HK-2 (cell line): ENCODE measurements around the gene HSPA4L.

ENCODE experiments used
- DNase-seq: peaks from one replicate; pipeline ENCODE4 v3.0.0-alpha.2; 2018; ENCODE audit not compliant: unreplicated experiment

HSPA4L gene

DNA sequence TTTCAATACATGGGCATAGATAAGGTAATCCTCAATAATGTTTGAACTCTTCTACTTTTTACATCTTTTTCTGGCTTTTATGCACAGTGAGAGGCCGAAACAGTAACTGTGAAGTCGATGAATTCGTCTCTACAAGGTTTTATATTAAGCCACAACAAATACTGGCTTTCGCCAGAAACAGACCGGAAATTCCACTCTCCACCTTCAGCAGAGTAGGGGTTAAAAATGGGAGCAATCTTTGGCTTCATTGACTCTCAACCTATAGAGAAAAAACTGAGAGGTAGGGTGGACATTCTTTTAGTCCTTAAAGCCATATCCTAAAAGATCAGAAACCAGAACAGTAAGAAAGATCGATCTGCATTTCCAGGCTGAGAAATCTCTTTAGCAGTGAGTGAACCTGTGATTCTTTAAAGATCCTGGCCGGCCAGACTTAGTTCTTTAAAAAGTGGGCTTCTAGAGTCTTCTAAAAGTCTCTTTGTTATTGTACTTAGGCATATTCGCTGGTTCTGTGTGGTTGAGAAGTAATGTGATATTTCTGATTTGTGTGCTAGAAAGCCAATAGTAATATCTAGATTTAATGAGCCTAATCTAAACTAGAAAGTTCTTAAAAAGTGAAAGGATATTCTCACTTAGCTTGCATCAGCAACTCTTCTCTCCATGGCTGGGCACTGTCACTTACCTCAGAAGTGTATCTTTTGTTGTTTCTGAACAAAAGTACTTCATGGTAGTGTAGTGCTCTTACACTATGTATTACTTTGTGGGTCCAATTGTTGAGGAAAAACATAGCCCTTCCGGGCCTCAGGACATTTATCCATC is 2.0 kb downstream of the HSPA4L start:
- DNase-seq, result no peak

DNA sequence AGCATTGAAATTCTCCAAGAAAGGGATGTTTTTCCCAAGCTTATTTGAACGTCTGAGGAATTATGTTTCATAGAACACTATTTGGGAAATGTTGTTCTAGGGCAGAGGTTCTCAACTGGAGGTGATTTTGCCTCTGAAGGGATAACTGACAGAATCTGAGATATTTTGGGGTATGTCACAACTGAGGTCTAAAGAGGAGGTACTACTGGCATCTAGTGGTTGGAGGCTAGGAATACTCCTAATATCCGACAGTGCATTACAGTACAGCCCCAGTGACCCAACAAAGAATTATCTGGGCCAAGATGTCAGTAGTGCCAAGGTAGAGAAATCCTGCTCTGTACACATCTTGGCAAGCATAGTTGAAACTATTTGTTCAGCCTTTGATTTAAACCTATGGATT is 6.4 kb downstream of the HSPA4L start:
- no peak for DNase-seq

DNA sequence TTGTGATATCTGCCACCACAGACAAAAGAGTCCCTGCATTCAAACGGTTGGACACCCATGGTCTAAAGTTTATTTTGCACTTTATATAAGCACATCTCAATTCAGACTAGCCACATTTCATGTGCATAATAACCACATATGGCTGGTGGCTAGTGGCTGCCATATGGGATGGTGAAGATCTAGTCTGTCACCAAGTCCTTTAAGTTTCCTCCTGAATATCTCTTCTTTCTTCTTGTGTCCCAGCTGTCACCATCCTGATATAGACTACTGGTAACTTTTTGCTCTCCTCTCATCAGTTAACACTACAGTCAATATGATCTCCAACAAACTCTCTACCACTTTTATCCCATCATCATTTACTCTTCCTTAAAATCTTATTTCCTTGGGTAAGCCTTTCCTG is 9.3 kb downstream of the HSPA4L start:
- no peak for DNase-seq

DNA sequence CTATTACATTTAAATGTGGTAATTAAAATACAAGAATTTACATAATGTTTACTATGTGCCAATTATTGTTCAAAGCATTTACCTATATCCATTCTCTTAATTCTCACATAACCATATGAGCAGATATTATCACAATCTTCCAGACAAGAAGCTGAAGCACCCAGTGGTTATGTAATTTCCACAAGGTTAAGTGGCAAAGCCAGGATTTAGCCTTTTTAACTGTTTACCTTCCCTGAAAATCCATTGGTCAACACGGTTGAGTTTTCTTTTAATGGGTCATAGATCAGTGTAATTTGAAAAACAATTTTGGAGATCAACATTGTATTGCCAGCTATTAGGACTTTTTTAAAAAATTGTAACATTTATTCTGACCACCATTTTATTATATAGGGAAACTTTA is 11.4 kb downstream of the HSPA4L start:
- DNase-seq, result no peak

DNA sequence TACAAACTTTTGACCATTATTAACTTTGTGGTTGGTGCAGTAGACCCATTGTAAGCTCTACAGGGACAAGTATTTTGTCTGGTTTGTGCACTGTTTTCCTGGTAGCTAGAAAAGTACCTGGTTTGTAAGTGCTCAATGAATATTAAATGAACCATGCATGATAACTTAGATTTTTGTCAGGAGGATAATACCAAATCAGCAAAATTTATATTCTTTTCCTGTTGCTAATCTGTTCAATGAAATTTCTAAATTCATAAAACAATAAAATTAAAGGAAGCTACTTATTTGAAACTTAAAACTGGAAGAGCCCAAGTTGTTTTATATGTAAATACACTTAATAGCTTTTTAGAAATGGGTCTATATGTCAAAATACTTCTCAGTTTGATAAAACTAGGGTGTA is 17.6 kb downstream of the HSPA4L start:
- no peak for DNase-seq

DNA sequence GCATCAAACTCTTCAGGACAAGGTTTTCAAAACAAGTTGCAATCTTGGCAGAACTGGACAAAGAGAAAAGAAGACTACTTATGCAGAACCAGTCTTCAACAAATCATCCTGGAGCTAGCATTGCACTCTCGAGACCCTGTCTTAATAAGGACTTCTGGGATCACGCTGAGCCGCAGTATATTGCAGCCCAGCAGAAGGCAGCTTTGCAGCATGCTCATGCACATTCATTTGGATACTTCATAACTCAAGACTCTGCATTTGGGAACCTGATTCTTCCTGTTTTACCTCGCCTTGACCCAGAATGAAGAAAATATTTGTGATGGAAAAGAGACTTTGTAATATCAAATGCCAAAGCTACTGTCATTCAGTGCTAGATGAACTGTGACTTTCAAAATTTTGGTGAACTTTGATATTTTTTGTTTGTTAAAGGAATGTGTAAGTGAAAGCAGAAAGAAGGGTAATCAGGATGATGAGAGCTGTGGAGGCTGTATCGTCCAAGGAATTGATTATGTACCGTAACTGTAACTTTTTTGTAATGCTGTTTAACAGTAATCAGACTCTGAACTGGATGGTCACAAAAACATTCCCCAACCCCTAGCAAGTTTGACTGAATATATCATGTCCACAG is 27.2 kb downstream of the HSPA4L start:
- no peak for DNase-seq

DNA sequence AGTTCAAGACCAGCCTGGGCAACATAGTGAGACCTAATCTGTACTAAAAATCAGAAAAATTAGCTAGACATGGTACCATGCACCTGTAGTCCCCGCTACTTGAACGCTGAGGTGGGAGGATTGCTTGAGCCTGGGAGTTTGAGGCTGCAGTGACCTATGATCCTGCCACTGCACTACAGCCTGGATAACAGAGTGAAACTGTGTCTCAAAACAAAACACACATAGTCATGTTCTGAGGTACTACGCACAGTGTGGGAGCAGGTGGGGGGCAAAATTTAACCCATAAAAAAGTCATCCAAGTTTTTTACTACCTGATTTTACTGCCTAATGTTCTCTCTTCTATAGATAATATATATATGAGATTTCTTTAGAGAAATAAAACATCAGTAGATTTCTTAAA is 28.4 kb downstream of the HSPA4L start:
- DNase-seq, result no peak

DNA sequence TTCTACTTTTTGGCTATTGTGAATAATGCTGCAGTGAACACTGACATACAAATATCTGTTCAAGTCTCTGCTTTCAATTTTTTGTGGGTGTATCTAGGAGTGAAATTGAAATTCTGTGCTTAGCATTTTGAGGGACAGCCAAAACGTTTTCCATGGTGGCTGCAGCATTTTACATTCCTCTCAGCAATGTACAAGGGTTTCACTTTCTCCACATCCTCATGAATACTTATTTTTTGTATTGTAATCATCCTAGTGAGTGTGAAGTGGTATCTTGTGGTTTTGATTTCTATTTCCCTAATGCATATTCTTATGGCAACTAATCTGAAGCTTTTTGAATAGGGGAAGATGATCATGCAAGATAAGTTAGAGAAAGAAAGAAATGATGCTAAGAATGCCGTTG is 40.3 kb downstream of the HSPA4L start:
- DNase-seq, result no peak

DNA sequence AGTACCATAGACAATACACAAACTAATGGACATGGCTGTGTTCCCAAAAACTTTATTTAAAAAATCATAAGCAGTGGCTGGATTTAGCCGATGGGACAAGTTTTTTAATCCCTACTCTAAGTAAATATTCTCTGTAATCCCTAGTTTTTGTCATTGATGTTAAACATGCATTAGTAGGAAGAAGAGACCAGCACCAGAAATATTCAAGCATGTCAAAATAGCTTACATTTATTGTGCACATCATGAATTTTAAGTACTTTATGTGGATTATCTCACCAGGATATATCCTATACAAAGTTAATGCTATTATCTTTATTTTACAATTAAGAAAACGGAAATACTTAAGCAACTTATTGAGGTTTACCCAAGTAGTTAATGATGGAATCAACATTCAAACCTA is 46.0 kb downstream of the HSPA4L start:
- DNase-seq, result no peak

DNA sequence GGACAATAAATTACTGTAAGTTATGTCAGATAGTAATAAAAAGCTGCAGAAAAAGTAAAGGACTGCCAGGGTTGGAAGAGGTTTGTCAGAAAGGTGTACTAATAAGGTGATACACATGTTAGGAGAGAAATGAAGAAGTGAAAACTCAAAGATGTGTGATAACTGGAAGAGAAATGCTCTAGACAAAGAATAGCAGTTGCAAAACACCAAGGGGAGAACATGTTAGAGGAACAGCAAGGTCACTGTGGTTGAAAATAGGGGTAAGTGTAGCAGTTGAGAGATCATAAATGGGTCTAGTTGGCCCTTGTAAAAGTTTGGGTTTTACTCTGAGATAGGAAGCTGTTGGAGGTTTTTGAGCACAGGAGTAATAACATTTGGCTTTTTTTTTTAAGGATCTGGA is 46.9 kb downstream of the HSPA4L start:
- no peak for DNase-seq

DNA sequence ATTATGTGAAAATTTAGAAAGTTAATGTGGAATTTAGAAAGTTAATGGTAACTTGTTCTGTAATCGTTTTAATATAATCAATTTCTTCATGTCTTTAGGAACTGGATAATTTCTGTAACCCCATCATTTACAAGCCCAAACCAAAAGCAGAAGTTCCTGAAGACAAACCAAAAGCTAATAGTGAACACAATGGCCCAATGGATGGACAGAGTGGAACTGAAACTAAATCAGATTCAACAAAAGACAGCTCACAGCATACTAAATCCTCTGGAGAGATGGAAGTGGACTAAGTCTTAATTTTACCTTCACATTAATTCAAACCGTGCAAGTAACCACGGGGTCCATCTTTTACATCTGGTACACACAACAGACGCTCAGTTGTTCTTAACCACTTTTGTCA is 50.5 kb downstream of the HSPA4L start:
- no peak for DNase-seq

DNA sequence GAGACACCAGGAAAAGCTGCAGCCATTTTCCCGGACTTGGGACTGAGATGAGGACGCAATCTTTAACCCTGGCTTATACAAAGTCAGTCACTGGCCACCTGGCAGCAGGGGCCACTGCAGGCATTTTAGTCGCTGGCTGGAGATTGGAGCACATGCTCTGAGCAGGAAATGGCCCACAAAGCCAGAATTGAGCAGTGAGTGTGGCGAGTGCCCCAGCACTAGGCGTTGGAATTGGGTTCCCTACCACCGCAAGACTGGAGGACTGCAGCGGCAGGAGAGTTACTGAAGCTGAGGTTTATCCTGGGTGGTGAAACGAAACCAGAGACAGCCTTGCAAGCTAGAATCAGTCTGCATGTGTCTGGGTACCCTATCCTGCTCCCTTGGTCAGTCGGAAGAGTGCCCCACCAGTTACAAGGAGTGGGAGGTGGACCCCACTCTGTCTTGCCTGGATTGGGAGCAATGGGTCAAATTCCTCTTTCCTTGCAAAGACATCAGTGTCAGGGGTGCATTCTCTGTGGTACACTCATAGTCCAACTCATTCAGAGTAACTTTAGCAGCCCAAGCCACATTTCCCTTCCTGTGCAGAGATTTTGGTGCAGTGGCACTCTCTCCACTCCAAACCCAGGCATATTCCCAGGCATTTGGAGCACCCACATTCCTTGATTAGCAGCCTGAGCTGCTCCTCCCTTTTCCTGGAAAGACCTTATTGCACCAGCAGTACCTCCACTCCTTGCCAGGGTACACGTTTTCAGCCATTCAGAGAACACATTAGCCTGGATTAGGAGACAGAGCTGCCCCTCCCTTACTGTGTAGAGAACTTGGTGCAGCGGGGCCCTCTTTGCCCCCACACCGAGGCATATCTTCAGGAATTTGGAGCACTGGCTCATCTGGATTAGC is 61.8 kb downstream of the HSPA4L start:
- DNase-seq, result no peak

DNA sequence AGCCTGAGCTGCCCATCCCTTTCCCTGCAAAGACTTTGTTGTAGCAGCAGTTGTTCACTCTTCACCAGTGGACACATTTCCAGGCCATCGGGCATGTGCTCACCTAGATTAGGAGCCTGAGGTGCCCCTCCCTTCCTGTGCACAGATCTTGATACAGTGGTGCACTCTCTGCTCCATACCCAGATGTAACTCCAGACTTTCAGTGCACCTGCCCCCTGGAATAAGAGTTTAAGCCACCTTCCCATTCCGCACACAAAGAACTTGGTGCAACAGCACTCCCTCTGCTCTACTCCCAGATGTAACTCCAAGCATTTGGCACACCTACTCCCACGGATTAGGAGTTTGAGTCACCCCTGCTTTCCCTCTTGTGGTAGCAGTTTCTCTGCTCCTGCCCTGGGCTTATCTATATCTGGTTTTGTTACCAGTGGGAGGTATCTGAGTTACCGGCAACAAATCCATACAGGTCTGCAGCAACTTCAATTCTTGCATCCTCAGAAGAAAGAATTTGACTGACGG is 62.5 kb downstream of the HSPA4L start:
- no peak for DNase-seq

DNA sequence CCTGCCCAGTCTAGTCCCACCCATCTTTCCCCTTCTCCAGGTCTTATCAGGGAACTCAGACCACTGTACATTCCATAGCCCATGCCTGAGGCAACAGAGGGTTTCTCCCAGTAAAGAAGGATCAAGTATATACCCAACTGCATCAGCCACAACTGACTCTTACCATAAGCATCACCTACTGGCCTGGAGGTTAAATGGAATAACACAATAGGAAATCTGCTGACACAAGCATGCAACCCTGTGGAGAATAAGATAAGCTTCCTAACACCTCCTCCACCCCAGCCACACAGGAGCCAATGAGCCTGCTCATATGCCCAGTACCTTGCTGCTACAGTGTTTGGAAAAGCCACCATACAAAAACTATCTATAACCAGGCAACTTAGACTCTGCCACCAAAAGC is 63.9 kb downstream of the HSPA4L start:
- no peak for DNase-seq

DNA sequence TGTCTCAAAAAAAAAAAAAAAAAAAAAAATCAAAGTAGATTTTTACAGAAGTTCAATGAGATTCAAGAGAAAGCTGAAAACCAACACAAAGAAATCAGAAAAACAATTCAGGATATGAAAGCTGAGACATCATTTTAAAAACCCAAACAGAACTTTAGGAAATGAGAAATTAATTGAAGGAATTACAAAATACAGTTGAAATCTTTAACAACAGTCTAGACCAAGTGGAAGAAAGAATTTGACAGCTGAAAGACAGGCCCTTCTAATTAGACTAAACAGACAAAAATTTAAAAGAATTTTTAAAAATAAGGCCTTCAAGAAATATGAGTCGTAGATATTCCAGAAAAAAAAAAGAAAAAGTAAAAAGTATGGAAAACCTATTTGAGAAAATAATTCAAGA is 64.6 kb downstream of the HSPA4L start:
- no peak for DNase-seq

DNA sequence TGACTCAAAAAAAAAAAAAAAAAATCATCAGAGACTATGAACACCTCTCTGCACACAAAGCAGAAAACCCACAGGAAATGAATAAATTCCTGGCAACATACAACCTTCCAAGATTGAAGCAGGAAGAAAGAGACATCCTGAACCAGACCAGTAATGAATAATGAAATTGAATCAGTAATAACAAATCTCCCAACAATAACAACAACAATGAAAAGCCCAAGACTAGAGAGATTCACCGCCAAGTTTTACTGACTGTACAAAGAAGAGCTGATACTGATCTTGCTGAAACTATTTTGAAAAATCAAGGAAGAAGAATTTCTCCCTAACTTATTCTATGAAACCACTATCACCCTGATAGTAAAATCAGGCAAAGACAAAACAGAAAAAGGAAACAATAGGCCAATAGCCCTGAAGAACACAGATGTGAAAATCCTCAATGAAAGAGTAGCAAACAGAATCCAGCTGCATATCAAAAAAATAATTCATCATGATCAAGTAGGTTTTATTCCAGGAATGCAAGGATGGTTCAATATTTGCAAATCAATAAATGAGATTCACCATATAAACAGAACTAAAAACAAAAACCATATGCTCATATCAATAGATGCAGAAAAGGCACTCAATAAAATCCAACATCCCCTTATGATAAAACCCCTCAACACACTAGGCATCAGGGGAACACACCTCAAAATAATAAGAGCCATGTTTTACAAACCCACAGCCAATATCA is 67.5 kb downstream of the HSPA4L start:
- no peak for DNase-seq

DNA sequence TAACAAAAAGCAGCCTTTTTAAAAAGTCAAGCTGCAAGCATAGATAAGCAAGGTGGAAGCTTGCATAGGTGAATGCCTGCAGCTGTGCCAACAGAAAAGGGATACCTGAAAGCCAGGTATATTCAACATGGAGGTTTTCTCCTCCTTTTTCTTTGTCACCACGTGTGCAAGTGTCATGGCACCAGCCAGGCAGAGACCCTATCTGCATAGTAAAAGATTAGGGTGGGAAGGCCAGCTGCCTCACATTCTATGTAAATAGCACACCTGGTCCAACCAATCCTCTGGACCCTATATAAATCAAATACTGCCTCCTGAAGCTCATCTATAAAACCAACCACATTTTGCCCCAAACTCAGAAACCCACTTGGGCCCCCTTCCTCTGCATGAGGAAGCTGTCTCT is 70.5 kb downstream of the HSPA4L start:
- no peak for DNase-seq

DNA sequence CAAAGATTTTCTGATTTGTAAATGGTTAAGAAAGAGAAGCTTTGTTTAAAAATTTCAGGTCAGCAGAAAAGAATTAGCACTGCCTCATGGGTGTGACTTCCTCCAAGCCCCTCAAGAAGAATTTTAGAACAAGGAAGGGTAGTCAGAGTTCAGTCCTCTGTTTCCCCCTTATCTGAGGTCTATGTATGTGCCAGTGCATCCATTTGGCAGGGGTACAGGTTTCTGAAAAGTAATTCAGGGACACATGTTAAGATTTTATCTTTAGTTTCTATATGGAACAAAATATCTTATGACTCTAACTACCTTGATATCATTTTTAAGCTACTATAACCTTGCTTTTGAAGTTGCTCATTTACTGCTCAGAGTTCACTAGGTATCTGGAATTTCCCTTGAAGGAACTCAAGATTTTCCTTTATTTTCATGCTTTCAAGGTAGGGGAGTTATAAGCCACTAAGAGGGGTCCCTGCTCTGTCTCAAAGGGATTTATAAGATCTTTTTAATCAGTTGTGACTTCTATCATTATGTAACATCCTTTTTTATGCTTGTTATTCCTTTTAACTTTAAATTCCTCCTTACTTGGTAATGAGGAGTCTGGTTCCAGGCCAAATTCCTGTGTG is 74.2 kb downstream of the HSPA4L start:
- no peak for DNase-seq

DNA sequence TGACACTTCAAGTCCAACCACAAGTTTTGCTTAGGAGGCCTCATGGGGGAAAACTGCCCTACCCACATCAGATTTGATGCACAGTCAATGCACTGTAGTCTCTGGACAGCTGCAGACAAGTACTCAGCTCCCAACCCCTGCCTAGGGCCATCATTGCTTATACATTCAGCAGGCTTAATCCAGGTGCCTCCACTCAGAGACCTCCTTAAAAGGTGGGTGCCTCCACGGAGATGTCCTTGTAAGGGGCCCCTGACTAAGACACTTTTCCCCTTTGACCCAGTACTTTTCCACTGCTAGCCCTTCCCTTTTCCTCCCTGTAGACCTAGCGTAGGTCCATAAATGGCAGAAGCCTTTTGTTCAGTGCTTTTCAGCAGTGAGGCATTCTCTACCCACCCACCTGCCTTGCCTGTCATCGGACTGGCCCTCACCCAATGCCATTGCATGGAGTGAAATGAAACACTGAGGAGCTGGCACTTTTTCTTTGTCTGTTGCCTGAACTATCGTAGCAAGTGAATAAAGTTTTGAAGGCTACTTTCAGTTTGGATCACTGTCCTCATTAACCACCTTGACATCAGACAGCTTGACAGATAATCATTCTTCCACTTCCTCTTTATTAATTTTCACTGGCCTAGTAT is 74.8 kb downstream of the HSPA4L start:
- DNase-seq, result peak; percentile 40

DNA sequence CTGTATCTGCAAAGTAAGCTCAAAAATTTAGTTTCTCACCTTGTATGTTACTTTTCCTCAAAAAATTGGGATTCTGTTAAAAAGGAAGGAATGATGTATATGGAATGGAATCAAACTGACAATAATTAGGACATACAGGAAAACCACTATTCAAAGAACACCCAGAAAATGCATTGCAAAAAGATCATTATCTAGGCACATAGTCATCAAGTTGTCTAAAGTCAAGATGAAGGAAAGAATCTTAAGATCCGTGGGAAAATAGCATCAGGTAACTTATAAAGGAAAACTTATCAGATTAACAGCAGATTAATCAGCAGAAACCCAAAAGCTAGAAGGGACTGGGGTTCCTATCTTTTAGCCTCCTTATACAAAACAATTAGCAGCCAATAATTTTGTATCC is 75.5 kb downstream of the HSPA4L start:
- no peak for DNase-seq

DNA sequence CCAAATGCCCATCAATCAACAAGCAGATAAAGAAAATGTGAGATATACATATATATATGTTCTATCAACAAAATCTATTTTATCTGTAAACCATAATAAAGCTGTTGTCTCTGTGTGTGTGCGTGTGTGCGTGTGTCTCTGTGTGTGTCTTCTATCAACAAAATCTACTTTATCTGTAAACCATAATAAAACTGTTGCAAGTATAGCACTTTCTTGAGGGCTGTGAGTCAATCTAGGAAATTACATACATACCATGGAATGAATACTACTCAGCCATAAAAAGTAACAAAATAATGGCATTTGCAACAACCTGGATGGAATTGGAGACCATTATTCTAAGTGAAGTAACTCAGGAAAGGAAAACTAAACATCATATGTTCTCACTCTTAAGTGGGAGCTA is 86.1 kb downstream of the HSPA4L start:
- no peak for DNase-seq
